Caco-2 (cell line): ENCODE data around the gene ZNF660. TPM values are rescaled to one million over a fixed set of nuclear protein-coding genes. Genes with fewer than 3 reads are reported as not detected.
"Not testable (repeated sequence)": the region's sequence is repeated elsewhere in the genome, so short reads cannot be mapped to it uniquely, and the experiment has no call there.

Source experiments
- Bru-seq: library from RNA; stranded (reverse); fragments of 400-500 nt; gene quantifications from one replicate; lab custom pipeline; 2021; lab: Mats Ljungman, UMichigan
- BruChase-seq, 2 experiments: library from RNA; stranded (reverse); fragments of 400-500 nt; gene quantifications; one replicate each; lab custom pipeline; 2021; lab: Mats Ljungman, UMichigan
- BruUV-seq: library from RNA; stranded (reverse); fragments of 400-500 nt; replicated peaks from 2 replicates; lab custom pipeline; 2021; lab: Mats Ljungman, UMichigan
- CTCF ChIA-PET: fragments of 300-600 bp; sonication (Branson Sonifier 250); formaldehyde crosslinking; loops from one replicate; lab custom pipeline; 2022; ENCODE audit warnings: antibody characterized with exemption; lab: Charles Lee
- POLR2A ChIA-PET: fragments of 300-600 bp; sonication (Branson Sonifier 250); formaldehyde crosslinking; loops from one replicate; lab custom pipeline; 2022; ENCODE audit warnings: antibody characterized with exemption; lab: Charles Lee
- DNase-seq, 2 experiments: peaks; one replicate each; pipeline versions ENCODE4 v3.0.0 to v3.0.0-alpha.2; 2020 to 2022
- H3K27me3 ChIP-seq: replicated peaks from 2 replicates; pipeline ENCODE4 v1.6.0; 2011; ENCODE audit warnings: low read length; ENCODE audit not compliant: control insufficient read depth, insufficient read depth
- H3K36me3 ChIP-seq: 2 replicates; pipeline ENCODE4 v1.5.1; 2011; ENCODE audit warnings: low read length; ENCODE audit not compliant: control insufficient read depth, insufficient read depth
- H3K4me1 ChIP-seq: fragments of 250-450 bp; sonication (Bioruptor Pico); 2 replicates; pipeline ENCODE4 v1.5.1; 2020; ENCODE audit warnings: mild to moderate bottlenecking
- H3K4me3 ChIP-seq: 2 replicates; pipeline ENCODE4 v1.5.1; 2011; ENCODE audit warnings: low read depth, mild to moderate bottlenecking, control low read depth, low read length
- H3K9me3 ChIP-seq: fragments of 250-450 bp; sonication (Bioruptor Pico); 2 replicates; pipeline ENCODE4 v1.5.1; 2020; ENCODE audit warnings: mild to moderate bottlenecking, moderate library complexity
- H3K27ac Mint-ChIP-seq: one replicate; pipeline ENCODE4 v1.8.0; 2022; ENCODE audit warnings: mixed read lengths; ENCODE audit not compliant: unreplicated experiment
- H3K27me3 Mint-ChIP-seq: one replicate; pipeline ENCODE4 v1.8.0; 2022; ENCODE audit warnings: mixed read lengths; ENCODE audit not compliant: insufficient read depth, unreplicated experiment
- H3K36me3 Mint-ChIP-seq: one replicate; pipeline ENCODE4 v1.8.0; 2022; ENCODE audit warnings: mild to moderate bottlenecking, mixed read lengths; ENCODE audit not compliant: insufficient read depth, unreplicated experiment
- H3K4me1 Mint-ChIP-seq: one replicate; pipeline ENCODE4 v1.8.0; 2022; ENCODE audit warnings: low read depth, mixed read lengths; ENCODE audit not compliant: unreplicated experiment
- H3K4me3 Mint-ChIP-seq: one replicate; pipeline ENCODE4 v1.8.0; 2022; ENCODE audit warnings: mild to moderate bottlenecking, moderate library complexity, mixed read lengths; ENCODE audit not compliant: unreplicated experiment
- H3K9me3 Mint-ChIP-seq: one replicate; pipeline ENCODE4 v1.8.0; 2022; ENCODE audit warnings: mixed read lengths; ENCODE audit not compliant: unreplicated experiment
- CTCF ChIP-seq, 2 experiments: fragments of 200-600 bp in 1 of 2; IDR thresholded peaks; 1 replicate in 1 of 2; 2 replicates in 1 of 2; pipeline versions ENCODE4 v1.5.1 to v1.8.0; 2011 to 2022; ENCODE audit warnings: antibody characterized with exemption in 1 of 2, control low read depth in 1 of 2, inconsistent platforms in 1 of 2, low read depth in 1 of 2, low read length in 1 of 2, mild to moderate bottlenecking in 1 of 2, moderate library complexity in 1 of 2; ENCODE audit not compliant: insufficient read depth in 1 of 2, severe bottlenecking in 1 of 2, unreplicated experiment in 1 of 2
- intact Hi-C: fragments of 100-400 bp; cut with micrococcal nuclease; formaldehyde crosslinking; loops from one replicate; pipeline ENCODE4 v1.10.0; 2022; ENCODE audit not compliant: unreplicated experiment
- long read RNA-seq: library from polyadenylated mRNA; stranded (forward); transcript quantifications from one replicate; pipeline ENCODE4 v2.0.0, GENCODE V29; 2022
- total RNA-seq: library from RNA; stranded (reverse); gene quantifications from 2 replicates; pipeline ENCODE4 v1.2.3, GENCODE V29; 2022

The ZNF660 gene
- total RNA-seq: not detected in 2 replicates
- Bru-seq, nascent RNA: not detected
- BruChase-seq, experiment 1, labeled RNA remaining after a 2-hour chase: not detected
- BruChase-seq, experiment 2, labeled RNA remaining after a 6-hour chase: not detected
- long read RNA-seq: 0 reads

GRCh38 chr3:44584646-44585501 lies at the start of gene ZNF660:
ZNF660 (plus strand) TSS chr3:44584964; CDS start chr3:44594194, 9,230 bp downstream.
- H3K4me1 Mint-ChIP-seq: no peaks in the 10 kb centered on the region
- H3K4me3 ChIP-seq: no peak within 1 kb of the TSS
- BruUV-seq: no TSS peak
- no peak within 1 kb of the TSS for H3K27ac Mint-ChIP-seq
- ChIA-PET CTCF (no interaction called here), POLR2A (interaction anchor here (0.5 kb wide), 1 partner anchor 253 kb away, joined by 3 read pairs; no protein-coding TSS in a partner anchor)
- H3K9me3 ChIP-seq: no peaks in the 10 kb centered on the region
- no peaks in the 10 kb centered on the region for H3K27me3 ChIP-seq
- intact Hi-C loops: no loop called here
- TF ChIP-seq CTCF (IDR thresholded peaks at IDR 0.05; ENCODE audit: insufficient read depth in 1 of 2, low read depth in 1 of 2, low read length in 1 of 2, severe bottlenecking in 1 of 2, unreplicated experiment in 1 of 2): no peak
- no peak within 1 kb of the TSS for H3K4me3 Mint-ChIP-seq
- H3K9me3 Mint-ChIP-seq: no peaks in the 10 kb centered on the region
- H3K36me3 Mint-ChIP-seq: no peaks in the 10 kb centered on the region
- H3K27me3 Mint-ChIP-seq: no peaks in the 10 kb centered on the region
- no peaks in the 10 kb centered on the region for H3K36me3 ChIP-seq
- DNase-seq: no peak
- H3K4me1 ChIP-seq: no peaks in the 10 kb centered on the region

- Histone ChIP-seq H3K9me3 (peaks cover 3% of the 10 kb centered on the region; the same call in 1 of the 2 replicates), H3K36me3 (no peaks in the 10 kb centered on the region), H3K4me1 (no peaks in the 10 kb centered on the region), H3K27me3 (no peaks in the 10 kb centered on the region), H3K4me3 (no peak overlapping the region)
- no peak overlapping the region for H3K27ac Mint-ChIP-seq
- no peaks in the 10 kb centered on the region for H3K4me1 Mint-ChIP-seq
- ChIA-PET CTCF (no interaction called here), POLR2A (no interaction called here)
- peaks cover 16% of the 10 kb centered on the region for H3K9me3 Mint-ChIP-seq
- intact Hi-C loops: loop anchor here (10.0 kb wide), 1 partner anchor 89 kb away; the partner anchor contains the start of gene ZNF197
- no TSS peak for BruUV-seq
- H3K27me3 Mint-ChIP-seq: peaks cover 3% of the 10 kb centered on the region
- no peaks in the 10 kb centered on the region for H3K36me3 Mint-ChIP-seq
- DNase-seq: no peak
- H3K4me3 Mint-ChIP-seq: no peak overlapping the region
- TF ChIP-seq CTCF (IDR thresholded peaks at IDR 0.05; ENCODE audit: insufficient read depth in 1 of 2, low read depth in 1 of 2, low read length in 1 of 2, severe bottlenecking in 1 of 2, unreplicated experiment in 1 of 2): no peak
Observed at GRCh38 chr3:44535364-44535763, 49.4 kb upstream of the ZNF660 start.

GRCh38 chr3:44544811-44545210 lies 40.0 kb upstream of the ZNF660 start:
- BruUV-seq, DNase-seq, H3K27me3 Mint-ChIP-seq, H3K27ac Mint-ChIP-seq, H3K4me1 Mint-ChIP-seq, intact Hi-C loops, H3K4me3 Mint-ChIP-seq, H3K4me3 ChIP-seq, POLR2A ChIA-PET, H3K4me1 ChIP-seq, H3K27me3 ChIP-seq, H3K36me3 ChIP-seq, H3K36me3 Mint-ChIP-seq, H3K9me3 ChIP-seq, CTCF ChIA-PET: not testable (repeated sequence)
- H3K9me3 Mint-ChIP-seq: peaks cover 11% of the 10 kb centered on the region
